Activated CD4-positive, alpha-beta T cell treated with anti-CD3 and anti-CD28 coated beads, Interleukin-10, Interleukin-2, amounts not matched to agents 100 ng/mL and 50 ng/mL, durations not matched to agents 16 hours and 8 hours (primary cell): ENCODE data around the gene CLIP4.

ENCODE experiments used
- DNase-seq: peaks from one replicate; pipeline ENCODE4 v3.0.0-alpha.2; 2020

CLIP4 gene

DNA sequence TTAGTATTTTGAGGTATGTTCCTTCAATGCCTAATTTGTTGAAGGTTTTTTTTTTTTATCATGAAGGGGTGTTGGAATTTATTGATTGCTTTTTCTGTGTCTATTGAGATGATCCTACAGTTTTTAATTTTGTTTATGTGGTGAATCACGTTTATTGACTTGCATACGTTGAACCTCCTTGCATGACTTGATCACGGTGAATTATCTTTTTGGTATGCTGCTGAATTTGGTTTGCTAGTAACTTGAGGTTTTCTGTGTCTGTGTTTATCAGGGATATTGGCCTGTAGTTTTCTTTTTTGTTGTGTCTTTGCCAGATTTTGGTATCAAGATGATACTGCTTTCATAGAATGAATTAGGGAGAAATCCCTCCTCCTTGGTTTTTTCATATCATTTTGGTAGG, 23.9 kb downstream of the CLIP4 start:
- no peak for DNase-seq

DNA sequence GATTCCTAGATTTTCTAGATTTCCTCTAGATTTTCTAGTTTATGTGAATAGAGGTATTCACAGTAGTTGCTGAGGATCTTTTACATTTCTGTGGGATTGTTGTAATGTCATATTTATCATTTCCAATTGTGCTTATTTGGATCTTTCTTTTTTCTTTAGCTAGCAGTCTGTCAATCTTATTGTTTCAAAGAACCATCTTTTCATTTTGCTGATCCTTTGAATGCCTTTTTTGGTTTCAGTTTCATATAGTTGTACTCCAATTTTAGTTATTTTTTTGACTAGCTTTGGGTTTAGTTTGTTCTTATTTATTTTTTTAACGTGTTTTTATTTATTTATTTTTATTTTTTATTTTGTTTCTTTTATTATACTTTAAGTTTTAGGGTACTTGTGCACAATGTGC, 24.5 kb downstream of the CLIP4 start:
- DNase-seq: no peak

DNA sequence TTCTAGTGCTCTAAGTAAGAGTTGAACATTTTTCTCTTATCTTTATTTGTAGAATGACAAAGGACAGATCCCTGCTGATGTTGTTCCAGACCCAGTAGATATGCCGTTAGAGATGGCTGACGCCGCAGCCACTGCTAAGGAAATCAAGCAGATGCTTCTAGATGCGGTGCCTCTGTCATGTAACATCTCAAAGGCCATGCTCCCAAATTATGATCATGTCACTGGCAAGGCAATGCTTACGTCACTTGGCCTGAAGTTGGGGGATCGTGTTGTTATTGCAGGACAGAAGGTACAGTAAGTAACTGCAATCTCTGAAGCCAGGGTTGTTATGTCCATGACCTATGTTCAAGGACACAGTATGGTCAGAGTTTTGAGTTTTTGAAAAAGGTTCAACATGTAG, 28.4 kb downstream of the CLIP4 start:
- no peak for DNase-seq

GRCh38 chr2:29146197-29146596, 31.0 kb downstream of the CLIP4 start:
- no peak for DNase-seq

GRCh38 chr2:29147963-29148362, 32.7 kb downstream of the CLIP4 start:
- DNase-seq: no peak

DNA sequence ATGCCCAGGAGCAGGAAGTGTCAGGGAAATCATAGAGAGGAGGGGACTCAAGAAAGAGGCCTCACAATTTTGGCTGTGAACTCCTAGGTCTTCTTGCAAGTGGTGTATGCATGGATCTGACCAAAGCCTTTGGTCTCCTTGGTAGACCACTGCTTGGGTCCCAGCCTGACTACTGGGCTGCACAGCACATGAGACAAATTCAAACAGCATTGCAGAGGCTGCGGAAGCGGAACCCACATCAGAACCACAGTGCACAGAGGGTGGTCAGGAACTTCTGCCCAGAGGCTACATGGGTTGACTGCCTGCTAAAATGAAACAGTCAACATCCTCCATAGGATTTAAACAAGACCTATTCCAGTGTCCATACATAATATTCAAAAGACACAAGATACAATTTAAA, 39.4 kb downstream of the CLIP4 start:
- DNase-seq: no peak

- DNase-seq: no peak
Observed at GRCh38 chr2:29155578-29155977, 40.4 kb downstream of the CLIP4 start.

- no peak for DNase-seq
Observed at GRCh38 chr2:29157131-29157530, 41.9 kb downstream of the CLIP4 start.

DNA sequence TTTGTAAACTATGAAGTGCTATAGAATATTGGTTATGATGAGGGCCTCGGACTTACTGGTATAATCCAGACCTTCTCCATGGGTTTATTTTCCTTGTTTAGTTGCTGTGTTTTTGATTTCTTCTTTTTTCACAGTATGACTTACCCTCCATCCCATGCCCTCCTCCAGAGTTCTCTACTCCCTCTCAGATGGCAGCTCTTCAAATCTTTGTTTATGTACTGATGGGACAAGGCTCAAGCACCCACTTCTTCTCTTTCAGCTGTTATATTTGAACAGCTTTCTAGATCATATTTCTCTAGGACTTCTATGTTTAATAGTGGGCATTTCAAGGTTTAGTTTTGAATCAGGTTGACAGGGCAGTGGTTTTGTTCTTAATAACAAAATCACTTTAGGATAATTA, 43.9 kb downstream of the CLIP4 start:
- DNase-seq: no peak

DNA sequence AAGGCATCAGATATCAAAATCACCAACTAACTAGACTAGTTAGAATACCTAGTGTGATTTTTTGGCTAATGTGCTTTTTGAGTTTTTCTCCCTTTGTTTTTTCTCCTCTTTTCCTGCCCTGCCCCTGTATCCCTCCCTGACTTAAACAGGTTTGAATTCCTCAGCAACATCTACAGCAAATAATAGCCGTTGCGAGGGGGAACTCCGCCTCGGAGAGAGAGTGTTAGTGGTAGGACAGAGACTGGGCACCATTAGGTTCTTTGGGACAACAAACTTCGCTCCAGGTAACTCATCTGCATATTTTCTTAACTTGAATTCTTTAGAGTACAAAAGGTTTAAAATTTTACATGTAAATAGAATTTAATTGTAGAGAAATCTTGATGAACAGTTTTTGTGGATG, 45.0 kb downstream of the CLIP4 start:
- DNase-seq: no peak

DNA sequence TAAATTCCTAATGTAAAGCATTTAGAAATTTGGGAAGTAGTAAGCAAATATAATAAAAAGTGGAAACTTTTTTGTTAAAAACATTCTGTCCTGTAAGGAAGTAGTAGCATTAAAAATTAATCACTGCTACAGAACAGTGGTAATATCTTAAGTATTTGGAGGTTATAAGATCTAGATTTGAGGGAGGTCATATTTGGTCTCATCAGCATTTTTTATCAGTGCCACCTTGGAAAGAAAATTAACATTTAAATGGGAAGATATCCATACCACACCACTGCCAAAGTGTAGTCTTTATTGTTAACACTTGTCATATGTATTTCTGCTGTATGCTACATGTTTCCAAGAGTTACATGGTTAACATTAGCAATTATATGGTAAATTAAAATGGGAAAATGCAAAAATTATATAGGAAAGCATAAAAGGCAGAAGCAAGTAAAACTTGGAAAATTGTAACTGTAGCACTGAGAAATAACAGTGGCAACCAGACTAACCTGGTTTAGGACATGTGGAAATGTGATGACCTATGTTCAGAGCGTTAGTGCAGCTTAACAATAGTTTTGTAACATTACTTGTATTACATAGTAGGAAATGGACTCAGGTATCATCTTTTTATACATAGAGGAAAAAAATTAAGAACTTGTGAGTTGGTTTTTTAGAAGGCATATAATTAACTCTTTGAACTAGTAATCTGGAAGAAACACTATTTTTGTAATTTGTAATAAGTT, 47.2 kb downstream of the CLIP4 start:
- DNase-seq: no peak

DNA sequence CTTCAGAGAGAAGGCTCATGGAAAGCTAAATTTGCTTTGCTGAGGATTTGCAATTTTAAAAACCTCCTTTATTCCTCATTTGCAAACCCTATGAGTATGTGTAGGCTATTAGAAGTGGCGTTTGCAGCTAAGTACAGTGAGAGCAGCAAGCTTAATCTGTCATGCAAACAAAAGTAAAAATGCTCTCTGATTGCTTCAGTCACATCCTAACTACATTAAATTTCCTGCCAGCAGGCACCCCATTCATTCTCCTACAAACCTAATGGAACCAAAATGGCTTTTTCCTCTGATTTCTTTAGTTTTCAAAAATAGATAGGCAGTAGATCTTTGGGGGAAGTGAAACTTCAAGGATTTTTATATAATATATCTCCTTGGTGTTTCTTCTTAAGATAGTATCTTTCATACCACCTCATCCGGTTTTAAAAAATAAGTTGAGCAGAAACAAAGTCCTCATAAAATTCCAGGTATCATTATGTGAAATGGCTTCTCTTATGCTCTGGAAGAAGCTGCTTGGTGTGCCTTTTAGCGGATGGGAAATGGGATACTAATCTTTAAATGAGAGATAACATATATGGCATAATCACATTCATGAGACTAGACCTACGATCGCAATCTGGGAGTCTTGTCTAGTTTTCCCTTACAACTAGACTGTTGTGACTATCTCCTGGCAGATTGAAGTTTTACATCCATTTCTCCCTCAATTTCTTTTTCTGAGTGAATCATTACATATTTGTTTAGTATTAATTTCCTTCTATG, 49.1 kb downstream of the CLIP4 start:
- DNase-seq: no peak

DNA sequence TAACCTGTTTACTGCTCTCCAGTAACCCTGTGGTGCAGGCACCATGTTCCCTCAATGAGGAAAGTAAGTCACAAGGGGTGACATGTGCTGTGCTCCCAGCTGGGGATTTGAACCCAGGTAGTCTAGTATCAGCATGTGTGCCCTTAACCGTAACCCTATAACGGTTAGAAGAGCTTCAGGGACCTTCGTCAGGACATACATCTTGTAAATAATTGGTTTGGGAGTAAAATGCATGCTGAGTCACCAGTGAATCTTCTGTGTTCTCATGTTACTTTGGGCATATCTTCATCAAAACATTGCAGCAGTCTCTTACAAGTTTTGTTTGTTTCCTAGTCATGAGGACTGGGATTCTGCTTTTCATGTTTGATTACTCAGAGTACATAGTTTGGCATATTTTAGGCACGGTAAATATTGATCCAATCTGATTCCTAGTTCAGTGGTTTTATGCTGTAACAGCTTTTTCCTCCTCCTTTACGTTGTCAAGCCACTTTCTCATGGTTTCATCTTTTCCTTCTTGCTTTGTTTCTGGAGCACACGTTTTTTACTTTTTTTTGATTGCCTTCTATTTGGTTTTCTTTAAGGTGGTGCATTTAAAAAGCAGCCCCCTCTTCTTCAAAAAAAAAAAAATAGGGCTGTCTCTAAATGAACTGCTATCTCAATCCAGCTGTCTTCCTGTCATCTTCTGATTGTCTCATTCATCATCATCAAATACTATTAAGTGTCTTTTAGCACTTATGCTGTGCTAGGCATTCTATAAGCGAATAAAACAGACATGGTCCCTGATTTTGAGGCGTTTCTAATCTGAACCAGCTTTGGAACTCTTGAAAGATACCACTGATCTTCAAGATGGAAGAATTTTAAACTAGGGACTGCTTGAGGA, 50.4 kb downstream of the CLIP4 start:
- DNase-seq: no peak

GRCh38 chr2:29166242-29167039, 51.2 kb downstream of the CLIP4 start:
- no peak for DNase-seq

GRCh38 chr2:29174937-29175336, 59.7 kb downstream of the CLIP4 start:
- DNase-seq: no peak

DNA sequence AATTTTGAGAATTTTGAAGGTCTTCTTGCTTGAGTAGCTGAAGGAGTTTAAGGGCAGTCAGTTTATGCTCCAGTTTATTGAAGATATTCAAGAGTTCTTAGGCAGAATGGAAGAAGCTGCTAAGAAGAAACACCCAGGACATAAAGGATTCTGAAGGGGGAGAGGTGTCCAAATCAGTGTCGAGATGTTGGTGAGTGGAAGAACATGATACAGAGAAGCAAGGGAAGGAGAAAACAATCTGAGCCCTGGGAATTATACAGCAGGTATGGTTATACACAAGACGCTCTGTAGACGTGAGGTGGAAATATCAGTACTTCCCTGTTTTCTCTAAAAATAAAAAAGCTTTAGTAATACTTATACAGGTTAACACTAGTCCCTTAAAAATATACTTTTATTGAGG, 60.1 kb downstream of the CLIP4 start:
- no peak for DNase-seq

DNA sequence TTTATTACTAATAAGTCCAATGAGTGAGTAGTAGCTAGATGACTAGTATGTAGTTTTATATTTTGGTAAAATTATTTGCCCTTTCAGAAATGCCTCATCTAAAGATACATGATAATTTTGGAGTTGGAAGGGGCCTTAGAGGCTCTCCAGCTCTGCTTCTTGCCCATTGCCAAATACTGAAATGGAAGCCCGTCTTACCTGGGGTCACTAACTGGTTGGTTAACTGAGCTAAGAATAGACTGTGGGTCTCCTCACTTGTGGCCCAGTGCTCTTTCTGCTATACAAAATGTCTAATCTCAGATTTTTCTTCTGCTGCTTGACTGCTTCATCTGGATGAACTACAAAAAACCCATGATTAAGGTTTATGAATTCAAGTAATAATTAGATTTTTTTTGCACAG, 67.1 kb downstream of the CLIP4 start:
- DNase-seq: no peak

DNA sequence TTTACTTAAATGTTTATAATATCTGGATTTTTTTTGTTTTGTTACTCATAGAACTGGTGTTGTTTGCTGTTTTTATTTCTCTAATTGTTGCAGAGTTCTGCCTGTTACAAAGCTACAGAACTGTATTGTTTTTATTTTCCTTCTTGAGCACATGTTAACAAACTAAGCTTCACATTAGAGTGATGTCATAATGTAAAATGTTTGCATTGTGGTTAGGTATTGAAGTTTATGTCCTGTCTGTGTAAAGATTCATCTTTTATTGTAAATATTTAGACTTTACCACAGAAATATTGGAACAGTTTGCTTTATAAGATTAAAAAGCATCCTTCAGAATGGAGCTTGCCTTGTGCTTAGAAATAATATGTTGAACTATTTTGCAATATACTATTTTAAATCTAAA, 67.7 kb downstream of the CLIP4 start:
- no peak for DNase-seq

GRCh38 chr2:29184531-29184930, 69.3 kb downstream of the CLIP4 start:
- no peak for DNase-seq

DNA sequence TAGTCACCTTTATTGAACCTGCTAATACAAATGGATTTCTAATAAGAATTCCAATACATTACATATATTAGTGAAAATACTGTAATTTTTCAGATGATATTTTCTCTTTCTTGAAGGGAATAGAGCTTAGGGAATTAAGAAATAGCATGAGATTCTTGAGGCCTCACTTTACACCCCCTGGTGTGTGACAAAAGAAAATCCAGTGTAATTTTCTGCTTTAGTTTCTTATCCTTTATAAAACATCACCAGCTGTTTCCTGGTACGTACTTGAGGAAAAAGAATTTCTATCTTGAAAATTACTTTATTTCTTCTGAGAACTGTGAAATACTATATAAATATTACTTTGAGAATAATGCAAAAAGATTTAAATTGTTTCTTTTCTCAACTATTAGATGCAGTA, 71.6 kb downstream of the CLIP4 start:
- no peak for DNase-seq

DNA sequence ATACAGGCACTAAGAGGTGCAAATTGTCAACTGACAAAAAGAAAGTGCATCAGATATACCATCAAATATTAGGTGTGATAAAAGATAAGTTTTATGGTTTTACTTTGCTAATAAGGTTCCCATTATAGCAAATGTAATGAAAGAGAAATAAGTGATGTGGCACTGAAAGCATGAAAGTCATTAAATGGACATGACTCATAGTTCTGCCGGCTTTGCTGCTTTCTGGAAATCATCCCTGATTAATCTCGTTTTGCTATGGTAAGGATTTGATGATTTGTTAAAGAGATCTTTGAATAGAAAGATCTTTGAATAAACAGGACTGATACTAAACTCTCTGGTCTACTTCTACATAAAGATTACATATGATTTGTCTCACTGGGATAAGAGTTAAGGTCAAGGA, 72.7 kb downstream of the CLIP4 start:
- DNase-seq: no peak

DNA sequence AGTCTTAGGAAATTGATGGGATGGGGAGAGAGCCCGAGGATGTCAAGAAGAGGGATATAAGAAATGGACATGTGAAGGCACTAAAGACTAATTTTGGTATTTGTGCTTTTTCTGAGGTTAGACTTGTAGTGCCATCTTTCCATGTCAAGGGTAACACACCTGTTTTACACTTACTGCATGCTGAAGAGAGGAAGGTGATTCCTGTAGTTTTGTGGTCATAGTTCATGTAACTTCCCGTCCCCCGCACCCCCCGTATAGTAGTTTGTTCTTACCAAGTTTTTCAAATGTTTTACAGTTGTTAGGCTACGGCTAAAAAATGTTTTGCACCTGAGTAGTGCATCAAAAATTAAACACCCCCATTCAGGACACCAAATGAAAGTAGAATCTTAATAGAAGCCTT, 73.8 kb downstream of the CLIP4 start:
- peak; percentile 10 for DNase-seq

DNA sequence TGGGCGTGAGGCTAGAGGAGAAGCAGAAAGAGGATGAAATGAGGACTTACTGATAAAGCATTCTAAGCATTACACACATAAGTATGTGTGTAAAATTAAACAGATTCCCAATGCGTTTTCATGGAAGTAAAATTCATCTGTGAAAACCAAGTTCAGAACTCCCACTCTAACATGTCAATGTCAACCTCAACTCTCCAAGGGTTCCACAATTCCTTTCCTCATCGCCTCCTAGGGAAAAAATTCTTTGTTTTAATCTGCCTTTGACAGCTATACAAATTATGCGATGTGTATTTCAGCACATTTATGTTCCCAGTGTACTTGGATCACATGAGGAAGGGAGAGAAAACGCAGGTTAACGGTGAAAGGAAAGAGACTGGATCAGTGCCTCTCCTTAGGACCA, 76.6 kb downstream of the CLIP4 start:
- DNase-seq: no peak
